SHP77 treated with DMSO at 0.1 percent for 48 hours (cell line): Measurements from ENCODE around the gene KLHDC9.
"Not testable (repeated sequence)": the region's sequence is repeated elsewhere in the genome, so short reads cannot be mapped to it uniquely, and the experiment has no call there.

ENCODE experiments used
- DNase-seq: peaks from one replicate; lab custom pipeline; 2025; lab: John Stamatoyannopoulos, UW

The KLHDC9 gene

DNA sequence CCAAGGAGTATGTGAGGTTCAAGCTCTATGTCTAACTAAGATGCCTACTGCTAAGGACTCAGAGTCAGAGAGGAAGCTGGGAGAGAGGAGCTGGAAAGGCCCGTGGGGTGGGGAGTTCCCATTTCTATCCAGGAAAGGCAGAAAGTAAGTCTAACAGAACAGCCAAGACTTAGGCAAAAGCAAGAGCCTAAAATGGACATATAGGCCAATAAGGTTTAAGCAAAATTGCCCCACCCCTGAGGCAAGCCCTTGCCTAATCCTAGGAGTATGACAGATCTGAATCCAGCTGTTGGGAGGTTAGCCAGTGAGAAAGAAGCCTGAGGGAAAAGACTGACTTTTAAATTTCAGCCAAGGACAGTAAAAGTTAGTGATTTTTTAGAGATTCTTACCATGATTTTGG, 1.6 kb upstream of the KLHDC9 start:
- DNase-seq = no peak

DNA sequence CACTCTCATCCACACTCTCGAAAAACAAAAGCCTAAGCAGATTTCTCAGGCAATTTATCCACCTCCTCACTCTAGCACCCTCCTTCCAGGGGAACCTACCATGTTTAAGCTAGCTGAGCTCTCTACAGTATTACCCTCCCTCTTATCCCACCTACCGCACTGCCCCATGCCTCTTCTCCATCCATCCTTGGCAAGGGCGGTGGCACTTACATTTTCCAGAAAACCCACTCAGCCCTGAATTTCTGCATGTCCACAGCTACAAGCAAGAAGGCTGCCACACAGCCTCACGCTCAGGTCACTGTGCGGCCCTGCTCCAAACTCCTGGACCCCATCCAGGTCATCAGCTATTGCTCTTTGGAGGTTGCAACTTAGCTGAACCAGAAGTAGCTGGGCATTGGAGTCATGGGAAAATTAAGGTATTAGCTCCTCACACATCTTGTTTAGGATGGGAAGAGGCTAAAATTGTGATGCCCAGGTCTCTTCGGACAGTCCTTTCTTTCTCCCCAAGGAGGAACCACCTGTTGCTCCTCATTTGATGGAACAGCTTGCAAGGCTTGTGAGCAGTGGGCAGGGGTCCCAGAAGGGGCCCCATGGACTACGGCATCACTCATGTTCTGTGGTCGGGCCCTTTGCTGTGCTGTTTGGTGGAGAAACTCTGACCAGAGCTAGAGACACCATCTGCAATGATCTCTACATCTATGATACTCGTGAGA, 1.1 kb downstream of the KLHDC9 start:
- no peak for DNase-seq

DNA sequence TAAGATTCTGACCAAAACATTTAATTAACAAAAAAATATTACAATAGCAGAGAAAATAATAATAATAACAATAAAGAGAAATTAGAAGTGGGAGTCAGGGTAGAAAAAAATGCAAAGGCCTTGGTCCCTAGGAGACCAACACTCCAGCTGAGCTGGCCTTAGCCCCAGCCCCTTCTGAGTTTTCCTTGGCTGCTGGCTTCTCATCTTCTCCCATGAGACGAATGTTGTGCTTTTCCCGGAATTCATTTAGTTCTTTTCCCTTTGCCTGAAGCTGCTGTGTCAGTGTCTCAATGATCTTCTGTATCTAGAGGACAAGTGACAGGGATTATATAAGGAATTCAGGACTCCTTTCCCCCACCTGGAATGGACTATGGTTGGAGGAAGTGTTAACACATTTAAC, 2.4 kb downstream of the KLHDC9 start:
- DNase-seq = no peak

DNA sequence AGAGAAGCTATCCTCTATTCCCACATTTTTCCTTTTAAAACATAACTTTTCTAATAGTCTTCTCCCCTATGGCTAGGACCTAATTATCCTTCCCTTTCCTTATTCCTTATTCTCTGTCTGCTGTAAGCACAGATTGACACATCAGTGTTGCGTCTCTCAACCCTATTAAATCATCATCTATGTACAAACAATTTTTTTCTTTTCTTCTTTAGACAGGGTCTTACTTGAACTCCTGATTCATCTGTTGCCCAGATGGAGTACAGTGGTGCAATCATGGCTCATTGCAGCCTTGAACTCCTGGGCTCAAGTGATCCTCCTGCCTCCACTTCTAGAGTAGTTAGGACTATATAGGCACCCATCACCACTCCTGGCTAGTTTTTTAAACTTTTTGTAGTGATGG, 8.3 kb downstream of the KLHDC9 start:
- DNase-seq = no peak

DNA sequence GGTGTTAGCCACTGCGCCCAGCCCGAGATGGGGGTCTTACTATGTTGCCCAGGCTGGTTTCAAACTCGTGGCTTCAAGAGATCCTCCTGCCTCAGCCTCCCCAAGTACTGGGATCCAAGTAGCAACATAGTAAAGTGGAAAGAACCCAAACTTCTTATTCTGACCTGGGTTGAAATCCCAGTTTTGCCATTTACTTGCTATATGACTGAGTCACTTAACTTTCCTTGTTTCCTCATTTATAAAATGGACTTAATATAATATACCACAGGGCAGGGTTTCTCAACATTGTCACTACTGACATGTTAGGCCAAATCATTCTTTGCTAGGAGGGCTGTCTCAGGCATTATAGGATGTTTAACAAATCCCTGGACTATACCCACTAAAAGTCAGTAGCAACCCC, 13.0 kb downstream of the KLHDC9 start:
- DNase-seq = no peak

DNA sequence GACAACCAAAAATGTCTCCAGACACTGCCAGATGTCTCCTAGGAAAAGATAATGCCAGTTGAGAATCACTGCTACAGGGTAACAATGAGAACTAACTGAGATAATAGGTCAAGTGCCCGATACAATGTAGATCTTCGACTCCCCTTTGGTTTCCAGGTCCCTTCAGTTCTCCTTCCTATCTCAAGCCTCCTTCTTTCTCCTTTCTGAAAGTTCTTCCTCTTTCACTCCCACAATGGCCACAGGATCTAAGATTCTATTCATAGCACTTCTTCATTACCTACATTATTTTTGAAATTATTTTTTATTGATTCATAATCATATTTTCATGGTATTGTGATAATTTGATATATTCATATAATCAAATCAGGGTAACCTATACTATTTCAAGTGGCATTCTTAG, 13.4 kb downstream of the KLHDC9 start:
- no peak for DNase-seq

DNA sequence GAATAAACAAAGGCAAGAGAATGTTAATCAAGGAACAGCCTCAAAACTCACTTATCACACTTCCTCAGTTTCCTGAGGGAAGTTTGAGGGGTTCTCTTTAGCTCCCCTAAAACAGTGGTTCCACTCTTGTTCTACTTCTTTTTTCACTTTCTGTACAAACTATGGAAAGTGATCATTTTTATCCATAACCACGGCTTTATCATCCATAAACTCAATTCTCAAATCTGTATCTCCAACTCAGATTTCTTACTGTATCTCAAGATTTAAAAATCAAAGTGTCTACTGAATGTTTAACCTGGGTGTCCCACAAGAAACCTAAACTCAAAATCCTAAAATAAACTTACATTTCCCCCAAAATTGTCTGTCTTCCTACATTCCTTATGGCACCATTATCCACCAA, 15.8 kb downstream of the KLHDC9 start:
- no peak for DNase-seq

DNA sequence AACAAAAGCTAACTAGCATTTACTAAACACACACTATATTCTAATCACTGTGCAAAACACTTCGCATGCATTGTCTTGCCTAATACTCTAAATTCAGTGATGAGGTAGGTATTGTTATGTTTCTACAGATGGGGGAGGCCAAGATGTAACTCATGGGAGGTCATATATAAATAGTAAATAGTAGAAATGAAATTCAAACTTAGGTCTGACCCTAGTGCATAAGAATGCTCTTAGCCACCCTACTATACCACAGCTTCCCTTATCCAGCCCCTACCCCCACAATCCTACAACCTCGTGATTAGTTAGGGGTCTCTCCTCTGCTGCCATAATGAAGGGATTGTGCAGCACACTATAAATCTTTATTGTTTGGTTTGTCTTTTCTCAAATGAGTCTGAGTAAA, 16.4 kb downstream of the KLHDC9 start:
- no peak for DNase-seq

DNA sequence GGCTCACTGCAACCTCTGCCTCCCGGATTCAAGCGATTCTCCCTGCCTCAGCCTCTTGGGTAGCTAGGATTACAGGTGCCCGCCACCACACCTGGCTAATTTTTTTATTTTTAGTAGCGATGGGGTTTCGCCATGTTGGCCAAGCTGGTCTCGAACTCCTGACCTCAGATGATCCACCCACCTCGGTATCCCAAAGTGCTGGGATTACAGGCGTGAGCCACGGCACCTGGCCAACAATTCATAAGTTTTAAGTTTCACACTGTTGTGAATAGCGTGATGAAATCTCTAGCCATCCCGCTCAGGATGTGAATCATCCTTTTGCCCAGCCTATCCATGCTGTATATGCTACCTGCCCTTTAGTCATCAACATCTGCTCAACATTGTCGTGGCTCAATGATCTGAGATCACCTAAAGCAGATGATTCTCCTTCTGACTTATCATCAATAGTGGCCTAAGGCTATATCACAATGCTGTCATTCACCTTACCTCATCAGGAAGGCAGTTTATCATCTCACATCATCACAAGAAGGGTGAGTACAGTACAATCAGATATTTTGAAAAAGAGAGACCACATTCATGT, 17.1 kb downstream of the KLHDC9 start:
- no peak for DNase-seq

DNA sequence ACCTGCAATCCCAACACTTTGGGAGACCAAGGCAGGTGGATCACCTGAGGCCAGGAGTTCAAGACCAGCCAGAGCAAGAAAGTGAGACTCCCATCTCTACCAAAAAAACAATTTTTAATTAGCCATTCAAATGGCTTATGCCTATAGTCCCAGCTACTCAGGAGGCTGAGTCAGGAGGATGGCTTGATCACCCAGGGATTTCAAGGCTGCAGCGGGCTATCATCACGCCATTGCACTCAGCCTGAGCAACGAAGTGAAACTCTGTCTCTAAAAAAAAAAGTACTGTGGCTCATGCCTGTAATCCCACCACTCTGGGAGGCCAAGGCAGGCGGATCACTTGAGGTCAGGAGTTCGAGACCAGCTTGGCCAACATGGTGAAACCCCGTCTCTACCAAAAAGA, 17.8 kb downstream of the KLHDC9 start:
- not testable (repeated sequence) for DNase-seq

DNA sequence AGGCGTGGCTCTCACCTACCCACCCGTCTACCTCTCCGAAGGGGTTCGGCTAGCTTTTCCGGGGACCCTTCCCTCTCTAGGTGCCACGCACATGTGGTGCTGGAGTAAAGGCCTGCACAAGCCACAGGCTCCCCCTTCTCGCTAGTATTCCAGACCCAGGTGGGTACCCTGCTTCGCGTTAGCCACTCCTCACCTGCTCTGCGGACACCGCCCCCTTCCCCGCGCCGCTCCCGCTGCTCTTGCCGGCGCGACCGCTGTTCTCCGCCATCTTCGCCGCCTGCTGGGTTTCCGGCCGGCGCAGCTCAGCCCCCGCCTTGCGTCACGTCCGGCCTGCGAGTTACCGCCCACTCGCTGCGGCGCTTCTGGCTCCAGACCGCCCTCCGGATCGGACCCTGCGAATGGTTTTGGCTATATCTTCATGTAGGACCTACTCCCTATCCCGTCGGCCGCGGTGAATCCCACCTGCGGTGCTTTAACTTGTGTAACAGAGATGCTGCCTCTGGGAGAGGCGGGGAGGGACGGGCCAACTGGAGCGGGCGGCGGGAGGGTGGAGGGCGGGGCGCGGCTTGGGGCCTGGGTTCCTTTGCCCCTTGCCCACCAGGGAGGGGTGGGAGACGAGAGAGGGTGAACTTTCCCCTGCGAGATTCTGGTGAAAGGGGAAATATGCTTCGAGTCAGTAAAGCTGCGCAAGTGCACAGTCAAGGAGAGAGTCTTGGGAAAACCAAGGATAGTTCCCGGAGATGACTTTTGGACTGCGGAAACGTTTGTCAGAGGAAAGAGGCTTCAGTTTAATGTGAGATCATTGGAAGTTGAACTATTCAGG, 19.8 kb downstream of the KLHDC9 start, which contains the start of the genes NIT1 and PFDN2:
Gene NIT1 (plus strand): TSS at position 347 of the 823 bp plus-strand sequence. CDS start 72 bp downstream, at position 419.
Gene PFDN2 (minus strand): TSS at position 279 of the 823 bp plus-strand sequence. CDS start 11 bp downstream, at position 268.
- DNase-seq = peak; percentile 67

DNA sequence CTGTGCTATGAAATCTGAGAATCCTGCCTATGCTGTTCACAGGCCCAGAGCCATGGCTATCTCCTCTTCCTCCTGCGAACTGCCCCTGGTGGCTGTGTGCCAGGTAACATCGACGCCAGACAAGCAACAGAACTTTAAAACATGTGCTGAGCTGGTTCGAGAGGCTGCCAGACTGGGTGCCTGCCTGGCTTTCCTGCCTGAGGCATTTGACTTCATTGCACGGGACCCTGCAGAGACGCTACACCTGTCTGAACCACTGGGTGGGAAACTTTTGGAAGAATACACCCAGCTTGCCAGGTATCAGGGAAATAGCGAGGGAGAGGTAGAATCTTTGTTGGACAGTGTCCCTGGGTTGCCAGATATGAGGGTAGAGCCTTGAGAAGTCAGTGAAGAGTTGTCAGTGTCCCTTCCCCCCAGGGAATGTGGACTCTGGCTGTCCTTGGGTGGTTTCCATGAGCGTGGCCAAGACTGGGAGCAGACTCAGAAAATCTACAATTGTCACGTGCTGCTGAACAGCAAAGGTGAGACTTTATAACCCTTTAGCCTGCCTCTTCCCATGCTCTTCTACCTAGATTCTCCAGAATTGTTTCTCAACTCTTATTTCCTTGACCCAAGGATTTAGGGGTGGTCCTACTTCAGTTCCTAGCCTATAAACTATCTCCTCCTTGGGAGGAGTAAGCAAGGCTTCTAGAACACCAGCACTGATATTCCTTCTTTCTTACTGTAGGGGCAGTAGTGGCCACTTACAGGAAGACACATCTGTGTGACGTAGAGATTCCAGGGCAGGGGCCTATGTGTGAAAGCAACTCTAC, 21.1 kb downstream of the KLHDC9 start:
- no peak for DNase-seq

DNA sequence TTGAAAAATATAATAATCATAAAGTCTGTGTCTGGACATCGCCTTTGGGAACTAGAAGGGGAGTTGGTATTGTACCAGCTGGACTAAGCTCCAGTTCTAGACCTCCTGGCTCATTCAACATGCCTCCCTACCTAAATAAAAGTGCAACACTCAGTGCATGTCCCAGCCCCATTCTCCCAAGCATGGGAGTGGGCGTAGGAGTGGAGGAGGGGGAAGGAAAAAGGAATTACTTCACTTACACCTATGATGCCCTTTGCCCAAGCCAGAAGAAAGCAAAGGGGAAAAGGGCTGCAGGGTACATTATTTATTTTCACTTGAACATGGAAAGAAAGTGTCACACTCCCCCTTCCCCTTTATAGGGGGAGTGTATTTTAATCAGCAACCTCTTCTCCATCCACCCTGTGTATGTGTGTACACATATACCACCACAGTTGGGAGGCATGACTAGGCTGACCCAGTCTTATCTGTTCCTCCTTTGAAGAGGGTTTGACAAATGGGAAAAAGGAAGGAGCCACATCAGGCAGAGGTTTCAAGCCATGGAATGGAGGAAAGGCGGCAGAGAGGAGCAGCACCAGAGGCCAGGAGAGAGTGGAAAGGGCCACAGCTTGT, 23.0 kb downstream of the KLHDC9 start:
- DNase-seq = no peak

DNA sequence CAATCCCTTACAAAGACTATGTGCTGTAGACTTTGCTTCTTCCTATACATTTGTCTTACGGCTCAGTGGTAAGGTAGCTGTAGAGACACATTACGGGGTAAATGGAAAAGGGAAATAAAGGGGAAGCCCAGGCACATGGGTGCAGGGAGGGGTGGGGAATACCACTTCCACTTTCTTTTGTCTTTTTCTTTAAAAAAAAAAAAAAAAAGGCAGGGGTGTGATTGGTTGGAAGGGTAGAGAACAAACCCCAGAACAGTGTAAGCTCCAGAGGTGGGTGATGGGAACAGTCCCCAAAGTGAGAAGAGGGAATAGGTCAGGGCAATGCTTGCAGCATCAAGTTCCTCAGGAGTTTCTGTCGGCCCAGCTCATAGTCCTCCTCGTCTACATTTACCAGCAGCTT, 23.7 kb downstream of the KLHDC9 start:
- DNase-seq = no peak

DNA sequence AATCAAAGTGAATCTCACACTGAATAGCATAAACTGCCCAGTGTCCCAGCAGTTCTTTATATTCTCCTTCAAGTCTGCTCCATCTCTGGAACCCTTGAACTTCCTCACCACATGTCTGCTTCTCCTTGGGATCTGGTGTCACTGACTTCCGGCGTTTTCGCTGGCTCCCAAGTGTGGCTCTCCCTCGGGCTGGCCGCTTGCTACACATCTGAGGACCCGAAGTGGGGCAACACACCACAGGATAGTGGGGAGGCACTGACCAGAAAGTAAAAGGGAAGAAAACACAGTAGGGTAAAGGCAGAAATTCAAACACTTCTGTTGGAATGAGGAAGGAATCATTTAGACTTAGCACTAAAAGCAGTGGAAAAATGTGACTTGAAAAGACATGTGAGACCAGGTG, 24.8 kb downstream of the KLHDC9 start:
- no peak for DNase-seq

DNA sequence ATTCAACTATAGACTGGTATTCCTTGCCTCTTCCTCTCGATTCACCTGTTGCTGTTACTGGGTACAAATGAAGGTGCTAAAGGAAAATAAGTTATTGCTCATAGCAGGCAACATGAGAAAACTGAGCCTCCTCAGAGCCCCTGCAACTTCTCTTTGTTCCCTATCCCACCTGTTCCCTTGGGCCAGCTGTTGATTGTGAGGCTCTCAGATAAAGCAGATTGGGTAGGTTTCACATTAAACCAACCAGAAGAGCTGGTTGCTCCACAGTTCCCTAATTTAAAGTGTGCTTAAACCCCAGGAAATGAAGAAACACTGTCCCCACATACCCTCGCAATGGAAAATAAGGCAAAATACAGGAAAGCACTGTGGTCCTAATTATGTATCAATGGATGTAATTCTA, 29.5 kb downstream of the KLHDC9 start:
- DNase-seq = no peak

DNA sequence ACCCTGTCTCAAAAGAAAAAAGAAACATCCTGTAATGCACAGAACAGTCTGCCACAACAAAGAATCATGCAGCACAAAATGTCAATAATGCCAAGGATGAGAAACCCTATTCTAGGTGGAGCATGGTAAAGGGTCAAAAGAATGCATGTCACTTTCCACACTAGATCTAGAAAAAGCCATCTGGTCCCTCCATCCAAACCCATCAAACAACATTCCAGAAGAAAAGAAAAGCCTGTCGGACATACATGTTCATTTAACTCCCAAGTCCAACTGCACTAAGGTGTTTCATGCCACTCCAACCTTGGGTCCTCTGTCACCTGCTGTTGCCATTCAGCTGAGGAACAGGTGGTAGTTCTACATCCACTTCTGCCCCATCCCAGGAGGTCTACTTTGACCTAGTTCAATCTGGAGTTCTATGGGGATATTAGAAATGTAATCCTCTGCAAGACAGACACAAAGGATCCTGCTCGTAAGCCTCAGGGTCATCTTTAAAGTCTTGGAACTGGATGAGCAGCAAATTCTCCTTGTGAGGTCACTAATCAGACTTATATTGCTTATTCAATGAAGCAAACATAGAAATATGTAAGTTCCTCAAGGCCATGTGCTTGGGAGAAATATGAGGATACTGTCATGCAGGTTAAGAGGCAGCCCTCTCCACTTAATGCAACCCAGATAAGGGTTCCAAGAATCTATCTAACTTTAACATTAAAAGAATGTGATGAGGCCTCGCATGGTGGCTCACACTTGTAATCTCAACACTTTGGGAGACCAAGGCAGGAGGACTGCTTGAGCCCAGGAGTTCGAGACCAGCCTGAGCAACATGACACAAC, 30.6 kb downstream of the KLHDC9 start:
- no peak for DNase-seq

DNA sequence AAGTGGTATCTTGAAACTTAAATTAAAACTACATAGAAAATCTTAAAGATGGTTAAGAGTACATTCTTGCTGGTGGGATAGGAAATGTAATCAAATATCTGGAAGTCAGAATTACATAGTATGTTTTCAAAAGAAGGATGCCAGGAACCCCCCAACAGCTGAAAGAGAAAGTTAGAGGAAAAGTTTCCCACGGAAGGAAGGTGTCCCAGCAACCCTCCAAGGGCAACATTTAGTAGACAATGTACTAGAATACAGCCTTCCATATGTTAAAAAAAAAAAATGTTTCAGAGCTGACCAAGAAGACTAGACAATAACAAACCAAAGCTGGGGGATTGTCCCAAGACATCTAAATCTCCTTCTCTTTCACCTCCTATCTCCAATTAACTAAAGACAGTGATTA, 32.1 kb downstream of the KLHDC9 start:
- no peak for DNase-seq

DNA sequence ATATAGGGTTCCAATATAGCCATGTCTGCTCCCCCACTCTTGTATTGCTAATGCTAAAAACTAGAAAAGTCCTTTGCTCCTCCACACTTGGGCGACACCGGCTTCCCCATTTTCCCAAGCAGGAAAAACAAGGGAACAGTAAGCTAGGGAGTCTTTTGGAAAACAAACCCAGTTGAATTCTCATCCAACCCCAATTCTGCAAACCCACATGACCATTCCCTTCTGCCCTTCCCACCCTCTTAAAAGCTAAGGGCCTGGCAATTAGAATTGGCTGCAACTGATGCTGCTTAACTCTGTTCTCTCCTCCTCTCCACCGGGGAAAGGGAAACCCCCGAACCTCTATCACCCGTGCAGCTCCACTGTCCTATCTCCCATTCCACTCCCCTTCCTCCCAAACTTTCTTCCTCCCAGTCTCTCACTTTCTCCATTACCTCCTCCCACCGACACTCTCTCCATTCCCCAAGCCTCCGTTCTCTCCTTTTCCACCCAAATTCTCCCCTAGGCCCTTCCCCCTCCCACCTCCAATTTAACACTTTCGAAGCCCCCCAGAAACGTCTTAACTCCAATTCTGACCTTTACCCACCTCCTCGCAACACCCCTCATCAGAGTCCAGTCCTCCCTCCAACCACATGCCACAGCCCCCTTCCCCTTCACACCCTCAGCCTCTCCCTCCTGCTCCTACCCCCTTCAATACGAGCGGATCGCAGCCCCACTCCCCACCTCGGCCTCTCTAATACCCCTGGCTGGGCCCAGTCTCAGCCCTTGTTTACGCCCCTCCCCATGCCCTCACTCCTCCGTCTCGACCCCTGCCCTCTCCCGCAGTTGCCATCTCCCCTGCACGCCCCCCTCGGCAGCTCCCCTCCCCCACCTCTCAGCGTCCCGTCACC, 33.6 kb downstream of the KLHDC9 start:
- no peak for DNase-seq
